HepG2 (cell line): Measurements from ENCODE around the gene CCL16. TPM values are rescaled to one million over a fixed set of nuclear protein-coding genes. Genes with fewer than 3 reads are reported as not detected.

Experiments used
- ATF7 ChIP-seq, 2 experiments: fragments of 450-650 bp in 1 of 2; sonication (generic) in 1 of 2; formaldehyde crosslinking in 1 of 2; IDR thresholded peaks; 2 replicates each; pipeline versions ENCODE4 v1.4.0 to v1.6.1; 2016 to 2020; ENCODE audit warnings: antibody characterized with exemption in 1 of 2, mild to moderate bottlenecking in 1 of 2, missing genetic modification reagents in 1 of 2
- HIVEP1 ChIP-seq: sonication (generic); formaldehyde crosslinking; IDR thresholded peaks from 2 replicates; pipeline ENCODE4 v1.4.0; 2020; ENCODE audit warnings: mild to moderate bottlenecking, missing genetic modification reagents
- HMG20B ChIP-seq: conservative IDR thresholded peaks from 2 replicates; pipeline ENCODE4 v1.6.1; 2016; ENCODE audit warnings: missing genetic modification reagents, missing compliant biosample characterization
- HNRNPUL1 ChIP-seq: fragments of 200-400 bp; formaldehyde crosslinking; IDR thresholded peaks from 2 replicates; pipeline ENCODE4 v1.6.1; 2017; ENCODE audit warnings: low read depth, mild to moderate bottlenecking, low read length, moderate library complexity
- KLF9 ChIP-seq: IDR thresholded peaks from 2 replicates; pipeline ENCODE4 v1.6.1; 2016; ENCODE audit warnings: low read depth
- MATR3 ChIP-seq: sonication (generic); formaldehyde crosslinking; IDR thresholded peaks from 2 replicates; pipeline ENCODE4 v1.4.0; 2020; ENCODE audit warnings: missing genetic modification reagents
- MED8 ChIP-seq: sonication (generic); formaldehyde crosslinking; IDR thresholded peaks from 2 replicates; pipeline ENCODE4 v1.8.1; 2023; ENCODE audit warnings: mild to moderate bottlenecking, missing genetic modification reagents; ENCODE audit not compliant: insufficient replicate concordance
- MIXL1 ChIP-seq: IDR thresholded peaks from 2 replicates; pipeline ENCODE4 v1.6.1; 2016
- NCOA2 ChIP-seq: sonication (generic); formaldehyde crosslinking; IDR thresholded peaks from 2 replicates; pipeline ENCODE4 v1.8.0; 2022; ENCODE audit warnings: inconsistent platforms
- NR2F6 ChIP-seq, 2 experiments: IDR thresholded peaks; 2 replicates each; pipeline ENCODE4 v1.6.1; 2016; ENCODE audit warnings: antibody characterized with exemption in 1 of 2, mild to moderate bottlenecking in 1 of 2
- PHF5A ChIP-seq: IDR thresholded peaks from one replicate; pipeline ENCODE4 v1.6.1; 2018; ENCODE audit warnings: low read depth, missing genetic modification reagents; ENCODE audit not compliant: unreplicated experiment
- SKI ChIP-seq: fragments of 450-650 bp; IDR thresholded peaks from one replicate; pipeline ENCODE4 v1.6.1; 2018; ENCODE audit warnings: mild to moderate bottlenecking; ENCODE audit not compliant: partially characterized antibody
- XBP1 ChIP-seq: sonication (generic); formaldehyde crosslinking; IDR thresholded peaks from 2 replicates; pipeline ENCODE4 v1.5.0; 2020; ENCODE audit warnings: missing genetic modification reagents
- ZFP36L1 ChIP-seq: sonication (generic); formaldehyde crosslinking; IDR thresholded peaks from 2 replicates; pipeline ENCODE4 v1.8.0; 2022; ENCODE audit warnings: mild to moderate bottlenecking, missing genetic modification reagents, moderate library complexity
- ZNF121 ChIP-seq: sonication (generic); formaldehyde crosslinking; IDR thresholded peaks from 2 replicates; pipeline ENCODE4 v1.5.0; 2020; ENCODE audit warnings: mild to moderate bottlenecking, missing genetic modification reagents
- ZNF768 ChIP-seq: sonication (generic); formaldehyde crosslinking; IDR thresholded peaks from 2 replicates; pipeline ENCODE4 v1.4.0; 2020; ENCODE audit warnings: missing genetic modification reagents
- polyA plus RNA-seq, 8 experiments: library from polyadenylated mRNA; depleted of rRNA in 3 of 8; stranded (reverse) in 7 of 8; unstranded in 1 of 8; fragments of >200 nt; fragmentation: Illumina TruSeq in 4 of 8; extraction: Trizol in 4 of 8; gene quantifications; 2 replicates each; pipeline versions ENCODE4 v1.2.1 to v1.2.3, GENCODE V29; 2011 to 2016; ENCODE audit warnings: low read depth in 4 of 8, missing spikeins in 1 of 8, mixed read lengths in 1 of 8; ENCODE audit not compliant: insufficient read depth in 1 of 8
- total RNA-seq, 5 experiments: library from RNA; depleted of rRNA; stranded (reverse); fragments of >200 nt; fragmentation: Illumina TruSeq; extraction: Trizol; gene quantifications; 2 replicates each; pipeline ENCODE4 v1.2.3, GENCODE V29; 2016; ENCODE audit warnings: low read depth in 1 of 5
- TF ChIP-seq, protein P1 (sequence below): IDR thresholded peaks from 2 replicates; pipeline ENCODE4 v1.6.1; 2016; ENCODE audit warnings: low read depth, control low read depth
- TF ChIP-seq, protein P2 (sequence below): sonication (generic); formaldehyde crosslinking; IDR thresholded peaks from 2 replicates; pipeline ENCODE4 v1.5.0; 2020; ENCODE audit warnings: missing genetic modification reagents, mild to moderate bottlenecking, borderline replicate concordance
- TF ChIP-seq, protein P3 (sequence below): sonication (generic); formaldehyde crosslinking; IDR thresholded peaks from 2 replicates; pipeline ENCODE4 v1.5.1; 2020; ENCODE audit warnings: missing genetic modification reagents, mild to moderate bottlenecking, borderline replicate concordance
- TF ChIP-seq, protein P4 (sequence below): sonication (generic); formaldehyde crosslinking; IDR thresholded peaks from 2 replicates; pipeline ENCODE4 v1.5.0; 2020; ENCODE audit warnings: mild to moderate bottlenecking, missing genetic modification reagents, borderline replicate concordance

Gene CCL16
- total and polyA plus RNA-seq, 2 of the 13 experiments (the other 11 are each of a cell fraction or from before 2014, with no cell fraction given) = 2.0 to 14.7 TPM

DNA sequence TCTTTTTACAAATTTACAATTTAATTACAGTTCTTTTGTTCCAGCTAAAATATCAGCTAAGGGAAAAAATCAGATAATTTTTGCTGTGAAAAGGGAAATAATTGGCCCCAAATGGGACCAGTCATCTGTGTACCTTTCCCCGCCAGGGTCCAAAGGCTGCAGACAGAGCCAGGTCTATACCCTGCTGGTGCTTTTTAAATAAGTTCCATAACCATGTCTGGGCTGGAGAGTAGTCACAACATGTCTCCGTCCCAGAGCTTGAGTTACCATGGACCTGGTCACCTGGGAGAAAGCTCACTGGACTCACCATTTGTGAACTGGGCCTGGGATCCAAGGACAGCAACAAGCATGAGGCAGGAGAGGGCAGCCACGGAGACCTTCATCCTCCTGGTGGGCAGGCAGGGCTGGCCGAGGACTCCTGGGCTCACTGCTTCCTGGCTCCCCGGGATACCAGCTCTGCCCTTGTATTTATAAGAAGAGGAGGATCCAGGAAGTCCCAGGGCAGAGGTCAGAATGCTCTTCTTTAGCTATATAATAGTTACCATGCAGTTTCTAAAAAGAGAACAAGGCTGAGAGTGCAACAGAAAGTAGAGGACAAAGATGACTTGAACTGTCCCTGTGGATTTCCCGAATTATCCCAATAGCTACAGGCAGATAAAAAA, 19.9 kb upstream of the CCL16 start, which contains the start of gene CCL15 (continued):
- TF ChIP-seq NR2F6 (IDR thresholded peaks at IDR 0.05) (no peak), NR2F6 (CRISPR knock-in tag; IDR thresholded peaks at IDR 0.05) (no peak), HMG20B (CRISPR knock-in tag) (no peak), PHF5A (CRISPR knock-in tag) (peak; percentile 4), HIVEP1 (CRISPR knock-in tag) (no peak), HNRNPUL1 (no peak), KLF9 (CRISPR knock-in tag) (no peak), MIXL1 (CRISPR knock-in tag) (no peak; the same call in 1 of the 2 replicates), SKI (peak; percentile 77), ATF7 (IDR thresholded peaks at IDR 0.05) (no peak), ATF7 (CRISPR knock-in tag; IDR thresholded peaks at IDR 0.05) (no peak), XBP1 (CRISPR knock-in tag) (no peak), MATR3 (CRISPR knock-in tag) (no peak), MED8 (no peak), ZNF121 (CRISPR knock-in tag) (no peak), ZNF768 (CRISPR knock-in tag) (no peak), NCOA2 (CRISPR knock-in tag) (no peak), ZFP36L1 (no peak)
- TF ChIP-seq, protein P1, sequence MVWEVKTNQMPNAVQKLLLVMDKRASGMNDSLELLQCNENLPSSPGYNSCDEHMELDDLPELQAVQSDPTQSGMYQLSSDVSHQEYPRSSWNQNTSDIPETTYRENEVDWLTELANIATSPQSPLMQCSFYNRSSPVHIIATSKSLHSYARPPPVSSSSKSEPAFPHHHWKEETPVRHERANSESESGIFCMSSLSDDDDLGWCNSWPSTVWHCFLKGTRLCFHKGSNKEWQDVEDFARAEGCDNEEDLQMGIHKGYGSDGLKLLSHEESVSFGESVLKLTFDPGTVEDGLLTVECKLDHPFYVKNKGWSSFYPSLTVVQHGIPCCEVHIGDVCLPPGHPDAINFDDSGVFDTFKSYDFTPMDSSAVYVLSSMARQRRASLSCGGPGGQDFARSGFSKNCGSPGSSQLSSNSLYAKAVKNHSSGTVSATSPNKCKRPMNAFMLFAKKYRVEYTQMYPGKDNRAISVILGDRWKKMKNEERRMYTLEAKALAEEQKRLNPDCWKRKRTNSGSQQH = no peak
- TF ChIP-seq, protein P2, sequence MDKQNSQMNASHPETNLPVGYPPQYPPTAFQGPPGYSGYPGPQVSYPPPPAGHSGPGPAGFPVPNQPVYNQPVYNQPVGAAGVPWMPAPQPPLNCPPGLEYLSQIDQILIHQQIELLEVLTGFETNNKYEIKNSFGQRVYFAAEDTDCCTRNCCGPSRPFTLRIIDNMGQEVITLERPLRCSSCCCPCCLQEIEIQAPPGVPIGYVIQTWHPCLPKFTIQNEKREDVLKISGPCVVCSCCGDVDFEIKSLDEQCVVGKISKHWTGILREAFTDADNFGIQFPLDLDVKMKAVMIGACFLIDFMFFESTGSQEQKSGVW (CRISPR knock-in tag) = no peak
- TF ChIP-seq, protein P3, sequence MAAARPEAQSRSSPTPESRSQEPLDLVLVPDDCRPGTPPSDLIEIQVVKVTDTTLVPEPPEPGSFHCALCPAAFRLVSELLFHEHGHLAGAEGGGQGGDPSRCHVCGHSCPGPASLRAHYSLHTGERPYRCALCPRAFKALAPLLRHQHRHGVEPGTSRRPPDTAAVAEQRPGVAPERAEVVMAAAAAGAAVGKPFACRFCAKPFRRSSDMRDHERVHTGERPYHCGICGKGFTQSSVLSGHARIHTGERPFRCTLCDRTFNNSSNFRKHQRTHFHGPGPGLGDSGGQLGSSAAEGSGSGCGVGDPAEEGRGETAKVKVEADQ (CRISPR knock-in tag) = 0 out of 2 replicates have a peak, but pooled peaks have one; percentile 26
- TF ChIP-seq, protein P4, sequence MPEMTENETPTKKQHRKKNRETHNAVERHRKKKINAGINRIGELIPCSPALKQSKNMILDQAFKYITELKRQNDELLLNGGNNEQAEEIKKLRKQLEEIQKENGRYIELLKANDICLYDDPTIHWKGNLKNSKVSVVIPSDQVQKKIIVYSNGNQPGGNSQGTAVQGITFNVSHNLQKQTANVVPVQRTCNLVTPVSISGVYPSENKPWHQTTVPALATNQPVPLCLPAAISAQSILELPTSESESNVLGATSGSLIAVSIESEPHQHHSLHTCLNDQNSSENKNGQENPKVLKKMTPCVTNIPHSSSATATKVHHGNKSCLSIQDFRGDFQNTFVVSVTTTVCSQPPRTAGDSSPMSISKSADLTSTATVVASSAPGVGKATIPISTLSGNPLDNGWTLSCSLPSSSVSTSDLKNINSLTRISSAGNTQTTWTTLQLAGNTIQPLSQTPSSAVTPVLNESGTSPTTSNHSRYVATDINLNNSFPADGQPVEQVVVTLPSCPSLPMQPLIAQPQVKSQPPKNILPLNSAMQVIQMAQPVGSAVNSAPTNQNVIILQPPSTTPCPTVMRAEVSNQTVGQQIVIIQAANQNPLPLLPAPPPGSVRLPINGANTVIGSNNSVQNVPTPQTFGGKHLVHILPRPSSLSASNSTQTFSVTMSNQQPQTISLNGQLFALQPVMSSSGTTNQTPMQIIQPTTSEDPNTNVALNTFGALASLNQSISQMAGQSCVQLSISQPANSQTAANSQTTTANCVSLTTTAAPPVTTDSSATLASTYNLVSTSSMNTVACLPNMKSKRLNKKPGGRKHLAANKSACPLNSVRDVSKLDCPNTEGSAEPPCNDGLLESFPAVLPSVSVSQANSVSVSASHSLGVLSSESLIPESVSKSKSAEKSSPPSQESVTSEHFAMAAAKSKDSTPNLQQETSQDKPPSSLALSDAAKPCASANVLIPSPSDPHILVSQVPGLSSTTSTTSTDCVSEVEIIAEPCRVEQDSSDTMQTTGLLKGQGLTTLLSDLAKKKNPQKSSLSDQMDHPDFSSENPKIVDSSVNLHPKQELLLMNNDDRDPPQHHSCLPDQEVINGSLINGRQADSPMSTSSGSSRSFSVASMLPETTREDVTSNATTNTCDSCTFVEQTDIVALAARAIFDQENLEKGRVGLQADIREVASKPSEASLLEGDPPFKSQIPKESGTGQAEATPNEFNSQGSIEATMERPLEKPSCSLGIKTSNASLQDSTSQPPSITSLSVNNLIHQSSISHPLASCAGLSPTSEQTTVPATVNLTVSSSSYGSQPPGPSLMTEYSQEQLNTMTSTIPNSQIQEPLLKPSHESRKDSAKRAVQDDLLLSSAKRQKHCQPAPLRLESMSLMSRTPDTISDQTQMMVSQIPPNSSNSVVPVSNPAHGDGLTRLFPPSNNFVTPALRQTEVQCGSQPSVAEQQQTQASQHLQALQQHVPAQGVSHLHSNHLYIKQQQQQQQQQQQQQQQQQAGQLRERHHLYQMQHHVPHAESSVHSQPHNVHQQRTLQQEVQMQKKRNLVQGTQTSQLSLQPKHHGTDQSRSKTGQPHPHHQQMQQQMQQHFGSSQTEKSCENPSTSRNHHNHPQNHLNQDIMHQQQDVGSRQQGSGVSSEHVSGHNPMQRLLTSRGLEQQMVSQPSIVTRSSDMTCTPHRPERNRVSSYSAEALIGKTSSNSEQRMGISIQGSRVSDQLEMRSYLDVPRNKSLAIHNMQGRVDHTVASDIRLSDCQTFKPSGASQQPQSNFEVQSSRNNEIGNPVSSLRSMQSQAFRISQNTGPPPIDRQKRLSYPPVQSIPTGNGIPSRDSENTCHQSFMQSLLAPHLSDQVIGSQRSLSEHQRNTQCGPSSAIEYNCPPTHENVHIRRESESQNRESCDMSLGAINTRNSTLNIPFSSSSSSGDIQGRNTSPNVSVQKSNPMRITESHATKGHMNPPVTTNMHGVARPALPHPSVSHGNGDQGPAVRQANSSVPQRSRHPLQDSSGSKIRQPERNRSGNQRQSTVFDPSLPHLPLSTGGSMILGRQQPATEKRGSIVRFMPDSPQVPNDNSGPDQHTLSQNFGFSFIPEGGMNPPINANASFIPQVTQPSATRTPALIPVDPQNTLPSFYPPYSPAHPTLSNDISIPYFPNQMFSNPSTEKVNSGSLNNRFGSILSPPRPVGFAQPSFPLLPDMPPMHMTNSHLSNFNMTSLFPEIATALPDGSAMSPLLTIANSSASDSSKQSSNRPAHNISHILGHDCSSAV (CRISPR knock-in tag) = no peak
